Gastroesophageal sphincter (tissue), 4 donors: ENCODE data around the gene FLRT3. TPM values are rescaled to one million over a fixed set of nuclear protein-coding genes. Genes with fewer than 3 reads are reported as not detected.

Experiments used
- ATAC-seq: fragments of 150-250 bp; one replicate; pipeline ENCODE4 v1.9.1; 2016; ENCODE audit warnings: mild to moderate bottlenecking, moderate library complexity
- H3K27ac ChIP-seq, 4 donors: fragments of 200-600 bp; sonication (generic) in 3 of 4; 1 replicate in 3 of 4; 2 replicates in 1 of 4; pipeline ENCODE4 v1.5.1; 2016 to 2019
- H3K27me3 ChIP-seq: fragments of 200-600 bp; sonication (generic); one replicate; pipeline ENCODE4 v1.5.1; 2019
- H3K36me3 ChIP-seq, 2 donors: fragments of 200-600 bp; sonication (generic); one replicate each; pipeline ENCODE4 v1.5.1; 2019; ENCODE audit warnings: control low read depth in 1 of 2
- H3K4me1 ChIP-seq, 3 donors: fragments of 200-600 bp; sonication (generic); 1 replicate in 2 of 3; 2 replicates in 1 of 3; pipeline ENCODE4 v1.5.1; 2016 to 2019; ENCODE audit warnings: control low read depth in 2 of 3
- H3K4me3 ChIP-seq, 2 donors: fragments of 200-600 bp; sonication (generic); one replicate each; pipeline ENCODE4 v1.5.1; 2019; ENCODE audit warnings: mild to moderate bottlenecking in 1 of 2, moderate library complexity in 1 of 2
- H3K9me3 ChIP-seq, 3 donors: fragments of 200-600 bp; sonication (generic); one replicate each; pipeline ENCODE4 v1.5.1; 2017 to 2019; ENCODE audit warnings: control low read depth in 2 of 3
- EP300 ChIP-seq: sonication (generic); formaldehyde crosslinking; IDR thresholded peaks from one replicate; pipeline ENCODE4 v1.6.1; 2017; ENCODE audit warnings: antibody characterized with exemption, mild to moderate bottlenecking
- POLR2A ChIP-seq, 2 donors: fragments of 450-650 bp; IDR thresholded peaks; one replicate each; pipeline ENCODE4 v1.6.1; 2017; ENCODE audit warnings: antibody characterized with exemption in 2 of 2, mild to moderate bottlenecking in 2 of 2, moderate library complexity in 1 of 2
- POLR2AphosphoS5 ChIP-seq: sonication (generic); formaldehyde crosslinking; IDR thresholded peaks from one replicate; pipeline ENCODE4 v1.6.1; 2017; ENCODE audit warnings: antibody characterized with exemption
- WGBS, 2 donors: methylation state at CpG; one replicate each; pipeline ENCODE4 v1.1.5; 2018; ENCODE audit warnings: low coverage in 1 of 2; 5-methylcytosine and 5-hydroxymethylcytosine counted together
- total RNA-seq, 4 donors: library from RNA; depleted of rRNA; stranded (reverse); fragments of >200 nt; gene quantifications; one replicate each; pipeline ENCODE4 v1.1.0, GENCODE V29; 2016
- TF ChIP-seq, protein P1 (sequence below), 4 experiments: fragments of 200-600 bp in 2 of 4; fragments of 450-650 bp in 2 of 4; sonication (generic) in 1 of 4; IDR thresholded peaks; one replicate each; pipeline ENCODE4 v1.5.1; 2017 to 2019; ENCODE audit warnings: antibody characterized with exemption in 4 of 4, mild to moderate bottlenecking in 2 of 4, moderate library complexity in 2 of 4

FLRT3 gene
- 1 to 10 TPM in 3 of 4 donors, under 1 TPM in 1; 0.96 to 8.3 (median 2.2) TPM for total RNA-seq

DNA sequence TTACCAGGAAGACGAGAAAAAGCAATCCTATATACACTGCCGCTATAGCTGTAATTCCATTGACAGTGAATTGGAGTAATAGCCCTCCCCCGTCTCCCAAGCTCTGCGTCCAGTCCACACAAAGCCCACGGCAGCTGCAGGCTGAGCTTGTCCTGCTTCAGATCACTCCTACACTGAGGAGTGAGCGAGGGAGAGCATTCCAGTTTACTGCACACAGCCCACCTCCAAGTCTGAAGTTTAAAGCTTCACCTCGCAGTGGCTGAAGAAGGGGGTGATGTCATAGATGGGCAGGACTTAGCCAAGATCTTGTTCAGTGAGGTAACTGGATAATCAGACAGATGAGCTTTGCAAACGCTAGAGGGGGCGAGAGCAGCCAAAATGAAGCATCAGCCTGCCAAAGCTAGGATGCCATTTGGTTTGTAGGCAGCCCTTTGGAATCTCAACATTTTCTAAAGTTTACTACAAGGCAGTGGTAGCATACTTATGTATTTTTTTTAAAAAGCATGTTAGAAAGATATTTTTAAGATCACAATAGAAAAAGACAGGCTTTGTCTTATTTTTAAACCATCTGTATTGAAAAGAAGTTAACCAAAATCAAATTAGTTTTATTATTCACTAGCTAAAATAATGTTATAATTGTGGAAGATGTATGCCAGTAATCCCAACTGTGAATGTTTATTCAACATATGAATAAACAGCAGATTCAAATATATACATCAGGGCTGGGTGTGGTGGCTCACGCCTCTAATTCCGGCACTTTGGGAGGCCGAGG is at the start of gene FLRT3:
TSS of gene FLRT3 (minus strand) at position 213 of the 772 bp plus-strand sequence. CDS start 10,106 bp downstream, outside the sequence.
- no peaks in the 10 kb centered on the region for H3K9me3 ChIP-seq
- H3K4me3 ChIP-seq = peak within 1 kb of the TSS; percentile 34 to 51
- H3K27me3 ChIP-seq = no peaks in the 10 kb centered on the region
- WGBS, 2 donors = 22 to 29% methylated on average over 6 to 10 of the region's 12 CpGs
- peaks cover 0 to 5% (median 2%) of the 10 kb centered on the region in 3 donors for H3K4me1 ChIP-seq
- TF ChIP-seq POLR2AphosphoS5 = peak; percentile 88
- TF ChIP-seq, protein P1, sequence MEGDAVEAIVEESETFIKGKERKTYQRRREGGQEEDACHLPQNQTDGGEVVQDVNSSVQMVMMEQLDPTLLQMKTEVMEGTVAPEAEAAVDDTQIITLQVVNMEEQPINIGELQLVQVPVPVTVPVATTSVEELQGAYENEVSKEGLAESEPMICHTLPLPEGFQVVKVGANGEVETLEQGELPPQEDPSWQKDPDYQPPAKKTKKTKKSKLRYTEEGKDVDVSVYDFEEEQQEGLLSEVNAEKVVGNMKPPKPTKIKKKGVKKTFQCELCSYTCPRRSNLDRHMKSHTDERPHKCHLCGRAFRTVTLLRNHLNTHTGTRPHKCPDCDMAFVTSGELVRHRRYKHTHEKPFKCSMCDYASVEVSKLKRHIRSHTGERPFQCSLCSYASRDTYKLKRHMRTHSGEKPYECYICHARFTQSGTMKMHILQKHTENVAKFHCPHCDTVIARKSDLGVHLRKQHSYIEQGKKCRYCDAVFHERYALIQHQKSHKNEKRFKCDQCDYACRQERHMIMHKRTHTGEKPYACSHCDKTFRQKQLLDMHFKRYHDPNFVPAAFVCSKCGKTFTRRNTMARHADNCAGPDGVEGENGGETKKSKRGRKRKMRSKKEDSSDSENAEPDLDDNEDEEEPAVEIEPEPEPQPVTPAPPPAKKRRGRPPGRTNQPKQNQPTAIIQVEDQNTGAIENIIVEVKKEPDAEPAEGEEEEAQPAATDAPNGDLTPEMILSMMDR (IDR thresholded peaks at IDR 0.05) = peak; percentile 37 to 73 (median 63)
- TF ChIP-seq POLR2A (IDR thresholded peaks at IDR 0.05) = peak in 1 of 2 donors; percentile 31
- no peak for TF ChIP-seq EP300
- H3K36me3 ChIP-seq = no peaks in the 10 kb centered on the region
- peak; percentile 95 for ATAC-seq
- peak within 1 kb of the TSS in 3 of 4 donors; percentile 56 to 74 (median 62) for H3K27ac ChIP-seq

DNA sequence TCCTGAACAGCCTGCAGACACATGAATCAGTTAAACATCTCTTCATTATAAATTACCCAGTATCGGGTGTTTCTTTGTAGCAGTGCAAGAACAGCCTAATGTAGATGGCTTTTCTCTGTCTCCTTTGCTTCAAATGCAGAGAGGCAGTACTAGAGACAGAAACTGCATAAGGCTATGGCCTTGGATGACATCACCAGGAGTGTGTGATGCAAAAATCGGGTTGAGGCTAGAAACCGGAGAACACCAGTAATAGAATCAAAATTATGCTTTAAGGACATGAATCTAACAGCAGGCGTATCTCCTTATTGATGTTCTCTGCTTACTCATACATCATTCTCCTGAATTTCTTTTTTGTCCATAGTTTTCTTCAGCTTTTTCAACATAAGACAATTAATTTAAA is 49.3 kb upstream of the FLRT3 start:
- 83 to 85% methylated on average over 1 to 4 of the region's 4 CpGs for WGBS, 2 donors
- no peaks in the 10 kb centered on the region for H3K27me3 ChIP-seq
- TF ChIP-seq POLR2A (IDR thresholded peaks at IDR 0.05) (no peak), EP300 (no peak), POLR2AphosphoS5 (no peak)
- TF ChIP-seq, protein P1 (IDR thresholded peaks at IDR 0.05) = no peak
- no peak overlapping the region for H3K27ac ChIP-seq
- peaks cover 0 to 12% (median 0%) of the 10 kb centered on the region in 3 donors for H3K9me3 ChIP-seq
- ATAC-seq = no peak
- H3K36me3 ChIP-seq = no peaks in the 10 kb centered on the region
- H3K4me3 ChIP-seq = no peak overlapping the region
- no peaks in the 10 kb centered on the region for H3K4me1 ChIP-seq

DNA sequence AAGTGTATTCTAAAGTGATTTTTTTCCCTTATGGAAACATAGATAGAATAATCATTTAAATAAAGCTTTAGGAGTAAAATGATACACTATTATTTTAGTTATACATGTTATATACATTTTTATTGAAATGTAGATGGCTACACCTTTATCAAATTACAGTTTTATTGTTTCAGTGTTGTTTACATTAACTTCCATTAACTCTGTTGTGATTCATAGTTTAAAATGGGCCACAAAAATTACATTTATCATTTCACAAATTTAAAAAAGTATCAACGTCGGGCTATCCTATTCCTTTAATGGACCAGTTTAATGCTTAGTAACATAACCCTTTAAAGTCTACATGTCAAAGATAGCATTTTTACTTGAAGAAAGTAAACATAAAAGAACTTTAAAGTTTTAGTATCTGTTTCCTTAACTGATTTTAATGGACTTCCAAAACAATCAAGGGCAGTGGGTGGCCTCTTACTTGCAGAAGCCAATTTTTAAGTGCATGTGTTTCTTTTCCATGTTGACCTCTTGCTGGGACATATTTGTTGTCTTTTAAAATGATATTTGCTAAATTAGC is 47.8 kb upstream of the FLRT3 start:
- WGBS, 2 donors = 57 to 75% methylated on average over 2 of the region's 2 CpGs
- no peaks in the 10 kb centered on the region for H3K36me3 ChIP-seq
- H3K9me3 ChIP-seq = peaks cover 0 to 12% (median 0%) of the 10 kb centered on the region in 3 donors
- TF ChIP-seq POLR2A (IDR thresholded peaks at IDR 0.05) (no peak), POLR2AphosphoS5 (no peak), EP300 (no peak)
- TF ChIP-seq, protein P1 (IDR thresholded peaks at IDR 0.05) = no peak
- H3K27me3 ChIP-seq = no peaks in the 10 kb centered on the region
- no peak overlapping the region for H3K27ac ChIP-seq
- no peak overlapping the region for H3K4me3 ChIP-seq
- no peaks in the 10 kb centered on the region for H3K4me1 ChIP-seq
- no peak for ATAC-seq

DNA sequence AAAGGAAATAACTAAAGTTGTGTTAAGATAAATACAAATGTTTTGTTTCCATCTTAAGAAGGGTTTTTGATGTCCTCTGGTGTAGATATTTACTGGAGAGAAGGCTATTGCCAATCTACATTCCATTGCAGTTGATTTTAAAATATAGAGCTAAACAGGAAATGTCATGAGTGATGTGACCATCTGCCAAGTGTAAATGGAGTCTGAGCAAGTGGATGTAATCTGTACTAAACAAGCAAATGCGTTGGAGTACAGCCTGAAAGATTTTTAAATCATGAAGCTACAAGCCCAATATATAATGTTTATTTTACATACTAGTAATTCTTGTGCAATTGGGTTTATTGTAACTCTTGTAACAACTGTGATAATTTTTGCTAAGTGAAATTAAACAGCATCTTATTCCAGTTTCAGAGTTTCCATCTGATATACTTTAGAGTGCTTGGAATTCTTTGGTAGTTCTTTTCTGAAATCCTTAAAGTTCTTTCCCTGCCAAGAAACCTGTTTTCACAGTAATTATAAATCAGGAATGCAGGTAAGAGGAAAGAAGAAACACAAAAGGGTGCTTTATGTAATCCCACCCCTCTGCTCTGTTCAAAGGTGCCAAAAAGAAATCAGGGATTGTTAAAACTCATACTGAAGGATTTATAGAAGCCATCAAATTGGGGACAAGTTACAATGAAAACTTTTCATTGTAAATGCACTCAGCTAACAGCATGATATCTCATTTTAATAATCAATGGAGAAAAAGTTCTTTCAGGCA is 47.2 kb upstream of the FLRT3 start:
- ATAC-seq = no peak

More for the DNA sequence above, 47.2 kb upstream of the FLRT3 start:
- H3K4me3 ChIP-seq = no peak overlapping the region
- no peaks in the 10 kb centered on the region for H3K27me3 ChIP-seq
- H3K9me3 ChIP-seq = peaks cover 0 to 12% (median 0%) of the 10 kb centered on the region in 3 donors
- TF ChIP-seq EP300 (no peak), POLR2A (IDR thresholded peaks at IDR 0.05) (no peak), POLR2AphosphoS5 (no peak)
- TF ChIP-seq, protein P1 (IDR thresholded peaks at IDR 0.05) = no peak
- H3K27ac ChIP-seq = no peak overlapping the region
- no peaks in the 10 kb centered on the region for H3K4me1 ChIP-seq
- 0 to 21% methylated on average over 1 of the region's 1 CpG for WGBS, 2 donors
- H3K36me3 ChIP-seq = no peaks in the 10 kb centered on the region
